Measurements from ENCODE around the gene CDR2.

- TF ChIP-seq CTCF (IDR thresholded peaks at IDR 0.05) = no peak
- no peak for TF ChIP-seq EZH2 (IDR thresholded peaks at IDR 0.05)
These were observed 1.7 kb upstream of the CDR2 start for GRCh38 chr16:22375963-22376640.

Measured in neural progenitor cell (in vitro differentiated cells).